AG08395 (cell line): ENCODE results near the gene PPDPF.

Experiments used
- DNase-seq: peaks from one replicate; pipeline ENCODE4 v3.0.0; 2012; ENCODE audit warnings: mixed read lengths, low spot score

The PPDPF gene

DNA sequence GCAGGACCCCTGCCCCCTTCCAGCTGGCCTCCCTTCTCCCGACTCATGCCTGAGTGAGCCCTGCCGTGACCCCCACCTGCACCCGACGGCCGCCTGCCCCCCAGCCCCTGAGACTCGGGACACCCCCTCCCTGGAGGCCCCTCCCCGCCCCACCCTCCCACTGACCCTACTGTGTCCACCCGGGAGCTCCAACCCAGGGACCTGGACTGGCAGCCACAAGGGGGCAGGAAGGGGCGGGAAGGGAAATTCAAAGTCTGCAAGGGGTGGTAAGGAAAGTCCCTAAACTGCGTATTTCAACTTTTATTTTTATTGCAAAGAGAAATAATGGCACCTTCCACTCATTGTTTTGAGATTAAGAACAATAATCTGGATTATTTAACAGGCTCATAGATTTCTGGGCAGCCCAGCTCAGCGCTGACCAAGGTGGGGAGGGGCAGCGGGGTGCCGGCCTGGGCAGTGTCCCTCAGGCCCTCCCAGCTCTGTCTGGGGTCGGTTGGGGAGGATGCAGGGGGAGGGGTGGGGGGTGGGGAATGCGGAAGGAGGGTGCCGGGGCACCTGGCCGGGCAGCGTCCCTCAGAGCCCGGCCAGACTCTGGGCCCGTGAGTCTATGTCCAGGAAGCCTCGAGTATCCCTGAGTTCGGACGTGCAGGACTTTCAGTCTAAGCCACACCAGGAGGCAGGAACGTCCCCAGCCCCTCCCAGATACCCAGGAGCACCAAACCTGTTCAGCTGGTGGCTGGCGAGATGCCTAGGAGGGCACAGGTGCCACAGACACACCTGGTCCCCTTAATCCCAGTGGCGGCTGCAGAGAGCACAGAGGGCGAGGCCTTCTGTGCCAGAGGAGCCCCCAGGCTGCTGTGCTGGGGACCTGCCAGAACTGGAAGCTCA is 17.9 kb downstream of the PPDPF start:
- no peak for DNase-seq

GRCh38 chr20:63539092-63539430 is 18.5 kb downstream of the PPDPF start:
- DNase-seq, result no peak

- no peak for DNase-seq
These were observed 19.1 kb downstream of the PPDPF start for GRCh38 chr20:63539441-63540370.

DNA sequence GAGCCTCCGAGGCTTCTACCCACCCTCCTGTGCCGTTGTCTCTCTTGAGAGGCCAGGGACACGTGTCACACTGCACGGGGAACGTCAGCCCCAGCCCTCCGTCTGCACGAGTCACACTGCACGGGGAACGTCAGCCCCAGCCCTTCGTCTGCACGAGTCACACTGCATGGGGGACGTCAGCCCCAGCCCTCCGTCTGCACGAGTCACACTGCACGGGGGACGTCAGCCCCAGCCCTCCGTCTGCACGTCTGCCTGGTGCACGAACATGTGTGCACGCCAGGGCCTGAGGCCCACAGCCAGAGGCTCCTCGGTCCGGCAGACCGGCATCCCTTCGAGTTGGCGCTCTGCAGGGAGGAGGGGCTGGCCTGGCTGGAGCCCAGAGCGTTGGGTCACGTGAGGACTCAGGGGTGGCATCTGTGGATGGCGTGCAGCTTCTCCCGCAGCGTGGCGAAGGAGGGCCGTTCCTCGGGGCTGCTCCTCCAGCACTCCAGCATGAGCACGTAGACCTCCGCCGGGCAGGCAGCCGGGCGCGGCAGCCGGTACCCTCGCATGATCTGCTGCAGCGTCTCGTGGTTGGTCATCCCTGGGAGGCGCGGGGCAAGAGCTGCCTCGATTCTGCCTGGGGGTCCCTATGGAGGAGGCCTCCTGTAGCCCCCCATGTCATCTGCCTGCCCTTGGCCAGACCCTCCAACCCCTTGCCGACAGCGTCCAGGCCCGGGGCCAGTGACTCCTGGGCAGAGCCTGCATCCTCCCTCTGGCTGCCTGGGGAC is 20.0 kb downstream of the PPDPF start:
- peak; percentile 65 for DNase-seq

DNA sequence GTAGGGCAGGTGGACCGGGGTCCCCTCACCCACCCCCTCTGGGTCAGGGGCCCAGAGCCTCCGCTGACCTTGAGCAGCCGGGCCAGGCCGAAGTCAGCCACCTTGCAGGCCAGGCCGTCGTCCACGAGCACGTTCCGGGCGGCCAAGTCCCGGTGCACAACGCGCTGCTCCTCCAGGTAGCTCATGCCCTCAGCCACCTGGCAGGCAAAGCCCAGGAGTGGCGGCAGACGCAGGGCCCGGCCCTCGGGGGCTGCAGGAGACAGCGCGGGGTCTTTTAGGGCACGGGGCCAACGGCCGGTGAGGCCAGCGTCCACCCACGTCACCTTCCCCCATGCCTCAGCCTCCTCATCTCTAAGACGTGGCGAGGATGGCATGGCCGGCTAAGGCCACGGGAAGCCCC is 20.8 kb downstream of the PPDPF start:
- DNase-seq, result no peak

DNA sequence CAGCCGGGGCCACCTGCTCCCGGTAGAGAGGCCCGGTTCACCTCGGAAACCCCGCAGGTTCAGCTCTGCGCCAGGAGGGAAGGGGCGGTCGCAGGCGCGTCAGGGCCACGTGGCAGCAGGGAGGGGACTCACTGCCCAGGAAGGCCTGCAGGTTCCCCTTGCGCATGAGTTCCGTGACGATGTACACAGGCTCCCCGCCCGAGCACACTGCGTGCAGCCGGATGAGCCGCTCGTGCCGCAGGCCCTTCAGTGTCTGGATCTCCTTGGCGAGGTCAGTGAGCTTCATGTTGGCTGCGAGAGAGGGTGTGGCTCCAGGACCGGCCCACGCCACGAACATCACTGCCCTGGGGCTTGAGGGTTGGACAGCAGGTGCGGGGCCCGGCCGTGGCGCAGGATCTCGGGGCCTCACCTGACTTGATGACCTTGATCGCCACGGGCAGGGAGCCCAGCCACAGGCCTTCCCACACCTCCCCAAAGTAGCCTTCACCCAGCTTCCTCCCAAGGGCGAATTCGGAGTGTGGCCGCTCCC is 21.5 kb downstream of the PPDPF start:
- DNase-seq, result no peak

DNA sequence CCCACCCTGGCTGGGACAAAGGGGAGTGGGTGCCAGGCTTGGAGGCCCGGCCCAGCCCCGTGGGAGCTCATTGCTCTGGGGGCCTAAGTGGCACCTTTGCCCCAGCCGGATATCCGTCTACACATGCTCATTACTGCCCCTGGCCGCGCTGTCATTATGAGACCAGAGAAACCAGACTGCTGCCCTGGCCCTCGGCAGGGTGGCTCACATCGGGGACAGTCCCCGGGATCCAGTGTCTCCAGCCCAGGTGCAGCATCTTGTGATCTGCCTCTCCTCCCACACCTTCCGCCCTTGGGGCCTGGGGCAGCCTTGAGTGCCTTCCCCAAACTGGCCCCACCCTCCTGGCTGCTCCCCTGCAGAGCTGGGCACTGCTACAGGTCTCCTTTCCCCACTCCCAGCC is 22.1 kb downstream of the PPDPF start:
- no peak for DNase-seq

DNA sequence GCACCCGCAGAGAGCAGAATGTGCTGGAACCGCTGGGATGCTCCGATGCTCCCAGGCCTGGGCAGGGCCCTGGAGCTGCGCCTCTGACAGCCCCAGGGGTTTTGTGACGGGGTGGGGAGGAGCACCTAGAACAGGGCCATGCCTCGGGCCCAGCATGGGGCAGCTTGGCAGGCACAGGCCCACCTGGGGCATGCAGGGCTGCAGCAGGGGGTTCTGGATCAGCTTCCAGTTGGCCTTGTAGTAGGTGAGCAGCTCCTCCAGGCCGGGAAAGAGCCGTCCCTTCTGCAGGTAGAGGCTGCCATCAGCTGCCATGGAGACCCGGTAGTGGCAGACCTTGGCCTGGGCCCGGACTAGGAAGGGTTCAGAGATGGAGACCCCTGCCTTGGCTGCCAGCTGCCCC is 22.6 kb downstream of the PPDPF start:
- no peak for DNase-seq

DNA sequence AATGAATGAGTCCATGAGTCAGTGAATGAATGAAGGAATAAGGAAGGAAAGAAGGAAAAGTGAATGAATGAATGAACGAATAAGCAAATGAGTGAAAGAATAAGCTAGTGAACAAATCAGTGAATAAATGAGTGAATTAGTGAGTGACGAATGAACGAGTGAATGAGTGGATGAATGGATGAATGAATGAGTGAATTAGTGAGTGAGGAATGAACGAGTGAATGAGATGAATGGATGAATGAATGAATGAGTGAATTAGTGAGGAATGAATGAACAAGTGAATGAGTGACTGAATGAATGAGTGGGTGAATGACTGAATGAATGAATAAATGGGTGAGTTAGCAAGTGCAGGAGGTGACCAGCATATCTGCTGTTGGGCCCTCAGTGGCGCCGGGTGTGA is 23.2 kb downstream of the PPDPF start:
- no peak for DNase-seq

DNA sequence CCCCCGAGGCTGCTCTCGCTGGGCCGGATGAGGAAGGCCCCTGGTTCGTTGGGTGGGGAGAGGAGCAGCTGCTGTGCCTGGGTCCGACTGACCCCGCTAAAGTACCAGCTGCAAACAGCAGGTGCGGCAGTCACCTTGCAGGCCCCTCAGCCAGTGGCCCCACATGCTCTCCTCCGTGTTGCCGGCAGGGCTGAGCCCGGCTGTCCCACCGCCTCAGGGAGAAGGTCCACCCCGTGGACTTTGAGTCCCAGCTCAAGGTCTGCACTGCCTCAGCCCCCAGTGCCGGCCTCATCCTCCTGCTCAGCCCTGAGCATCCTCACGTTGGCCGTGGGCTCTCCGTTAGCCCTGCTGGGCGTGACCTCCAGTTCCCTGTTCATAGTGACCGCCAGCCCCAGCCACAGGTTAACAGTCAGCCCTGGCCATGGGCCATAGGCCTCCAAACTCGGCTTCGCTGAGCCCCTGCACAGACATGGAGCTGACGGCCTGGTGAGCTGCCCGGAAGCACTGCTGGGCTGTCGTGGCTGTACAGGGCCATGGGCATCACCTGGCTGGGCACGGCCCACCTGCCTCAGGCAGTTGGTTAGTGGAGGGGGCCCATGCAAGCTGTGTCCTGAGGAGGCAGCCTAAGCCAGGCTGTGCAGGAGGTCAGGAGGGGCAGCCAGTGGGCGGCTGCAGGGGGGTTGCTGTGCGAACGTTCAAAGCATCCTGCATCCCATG is 23.8 kb downstream of the PPDPF start:
- no peak for DNase-seq

GRCh38 chr20:63544958-63545516 is 24.5 kb downstream of the PPDPF start:
- DNase-seq, result no peak

DNA sequence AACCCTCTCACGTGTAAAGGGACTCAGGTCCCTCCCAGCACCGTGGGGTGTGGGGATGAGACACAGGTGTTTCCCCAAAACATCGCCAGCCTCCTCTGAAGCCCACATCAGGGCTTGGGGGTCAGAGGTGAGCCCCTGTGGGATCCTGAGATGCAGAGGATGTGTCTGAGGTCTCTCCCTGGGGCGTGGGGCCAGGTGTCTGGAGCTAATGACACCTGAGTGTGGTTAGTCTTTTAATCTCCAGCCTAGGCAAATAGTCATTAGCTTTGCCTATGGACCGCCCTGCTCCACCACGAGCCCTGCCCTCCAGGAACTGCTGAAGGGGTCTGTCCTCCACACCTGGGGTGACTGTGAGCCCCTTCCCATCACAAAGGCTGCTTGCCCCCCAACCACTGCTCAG is 25.2 kb downstream of the PPDPF start:
- no peak for DNase-seq

DNA sequence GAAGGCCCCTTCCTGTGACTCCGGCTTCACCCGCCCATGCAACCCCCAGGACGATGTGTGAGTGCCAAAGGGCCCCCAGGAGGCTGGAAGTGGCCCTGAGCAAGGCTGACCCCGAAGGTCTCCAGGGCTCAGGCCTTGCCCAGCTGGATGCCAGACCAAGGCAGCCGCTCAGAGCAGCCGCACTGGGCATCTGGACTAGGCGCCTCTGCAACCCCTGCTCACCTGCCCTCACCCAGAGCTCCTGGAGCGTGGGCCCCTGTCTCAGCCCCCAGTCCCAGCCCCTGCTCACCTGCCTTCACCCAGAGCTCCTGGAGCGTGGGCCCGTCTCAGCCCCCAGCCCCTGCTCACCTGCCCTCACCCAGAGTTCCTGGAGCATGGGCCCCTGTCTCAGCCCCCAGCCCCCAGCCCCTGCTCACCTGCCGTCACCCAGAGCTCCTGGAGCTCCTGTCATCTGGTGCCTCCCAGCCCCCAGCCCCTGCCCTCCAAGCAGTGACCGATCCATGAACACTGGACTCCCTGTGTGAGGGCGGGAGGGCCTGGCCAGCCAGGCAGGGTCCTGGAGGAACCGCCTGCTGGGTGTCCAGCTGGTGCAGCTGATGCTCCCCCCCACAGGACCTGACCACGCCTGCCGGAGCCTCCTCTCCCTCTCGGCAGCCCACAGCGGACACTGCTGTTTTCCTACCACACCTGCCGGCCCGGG is 25.8 kb downstream of the PPDPF start:
- no peak for DNase-seq

DNA sequence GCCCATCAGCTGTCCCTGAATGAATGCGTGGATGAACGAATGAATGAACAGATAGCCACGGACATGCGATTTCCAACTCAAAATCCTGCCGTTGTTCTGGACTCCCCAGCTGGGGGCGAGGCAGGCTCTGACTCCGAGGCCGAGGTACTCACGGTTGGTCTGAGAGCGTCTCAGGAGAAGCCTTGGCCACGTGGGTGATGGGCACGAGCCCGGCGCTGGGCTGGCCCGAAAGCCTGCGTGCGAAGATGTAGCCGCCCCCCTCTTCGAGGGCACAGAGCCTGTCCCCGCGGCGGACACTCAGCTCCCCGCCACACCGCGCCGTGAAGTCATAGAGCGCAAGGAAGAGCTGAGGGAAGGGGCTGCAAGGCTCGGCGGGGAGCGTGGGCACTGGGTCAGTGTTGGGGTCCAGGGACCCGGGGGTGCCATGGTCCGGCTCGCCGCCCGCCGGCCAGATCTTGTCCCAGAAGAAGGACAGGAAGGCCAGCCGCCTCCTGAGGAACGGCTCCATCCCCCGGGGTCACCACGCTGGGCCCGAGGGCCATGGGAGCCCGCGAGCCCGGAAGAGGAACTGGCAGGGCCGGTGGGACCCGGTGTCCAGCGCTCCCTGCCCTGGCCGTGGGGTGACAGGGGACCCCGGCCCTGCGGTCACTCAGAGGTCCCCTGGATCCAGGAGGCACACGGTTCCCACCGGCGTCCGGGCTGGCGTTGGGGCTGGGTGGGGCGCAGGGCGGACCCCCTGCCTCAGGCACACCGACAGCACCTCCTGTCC is 26.6 kb downstream of the PPDPF start:
- DNase-seq, result no peak

DNA sequence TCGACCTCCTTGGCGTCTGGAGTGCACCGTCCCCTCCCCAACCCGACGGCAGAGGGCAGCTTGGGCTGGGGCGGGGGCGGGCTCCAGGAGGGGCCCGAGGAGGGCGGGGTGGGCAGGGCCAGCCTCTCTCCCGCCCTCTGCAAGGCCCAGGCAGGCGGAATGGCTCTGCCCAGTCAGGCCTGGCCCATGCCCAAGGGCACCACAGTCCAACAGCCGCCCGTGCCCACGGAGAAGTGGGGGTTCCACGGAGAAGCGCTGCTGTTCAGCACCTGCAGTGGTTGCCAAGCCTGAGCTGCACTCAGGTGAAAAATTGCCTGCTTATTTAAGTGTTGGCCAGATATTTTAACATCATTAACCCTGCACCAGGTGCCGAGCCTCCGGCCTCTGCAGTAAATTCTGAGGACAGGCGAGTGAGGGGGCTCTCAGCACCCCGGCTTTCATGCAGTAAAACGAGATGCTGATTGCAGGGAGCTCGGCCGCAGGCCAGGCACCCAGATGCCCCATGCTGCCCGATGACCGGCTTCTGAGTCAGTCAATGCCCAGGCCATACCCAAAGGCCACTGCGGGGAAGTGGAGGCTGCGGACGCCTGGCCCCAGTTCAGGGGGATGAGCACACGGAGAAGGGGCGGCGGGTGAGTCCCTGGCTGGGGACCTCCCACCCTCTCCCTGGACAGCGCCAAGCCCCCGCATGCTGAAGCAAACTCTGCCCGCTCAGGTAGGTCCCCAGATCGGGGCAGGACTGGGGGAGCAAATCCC is 27.3 kb downstream of the PPDPF start, which contains the start of gene SRMS:
Gene SRMS, minus strand, starts transcription at position 25 of the 756 bp plus-strand sequence. CDS start 286 bp downstream, outside the sequence.
- DNase-seq, result no peak

DNA sequence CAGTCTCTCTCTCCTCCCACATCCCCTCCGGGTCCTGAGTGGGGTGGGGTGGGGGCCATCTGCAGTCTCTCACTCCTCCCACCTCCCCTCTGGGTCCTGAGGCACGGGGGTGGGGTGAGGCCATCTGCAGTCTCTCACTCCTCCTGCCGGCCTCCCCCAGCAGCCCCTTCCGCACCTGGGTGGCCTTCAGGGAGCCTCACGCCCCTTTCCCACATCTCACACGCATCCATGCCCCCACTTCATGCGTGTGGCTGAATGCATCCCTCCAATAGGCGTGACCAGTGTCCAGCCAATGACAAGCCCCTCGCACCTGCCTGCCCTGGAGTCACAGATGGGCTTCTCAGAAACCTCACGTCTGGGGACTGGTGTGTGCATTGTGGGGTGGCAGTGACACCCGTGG is 28.0 kb downstream of the PPDPF start:
- DNase-seq, result no peak

DNA sequence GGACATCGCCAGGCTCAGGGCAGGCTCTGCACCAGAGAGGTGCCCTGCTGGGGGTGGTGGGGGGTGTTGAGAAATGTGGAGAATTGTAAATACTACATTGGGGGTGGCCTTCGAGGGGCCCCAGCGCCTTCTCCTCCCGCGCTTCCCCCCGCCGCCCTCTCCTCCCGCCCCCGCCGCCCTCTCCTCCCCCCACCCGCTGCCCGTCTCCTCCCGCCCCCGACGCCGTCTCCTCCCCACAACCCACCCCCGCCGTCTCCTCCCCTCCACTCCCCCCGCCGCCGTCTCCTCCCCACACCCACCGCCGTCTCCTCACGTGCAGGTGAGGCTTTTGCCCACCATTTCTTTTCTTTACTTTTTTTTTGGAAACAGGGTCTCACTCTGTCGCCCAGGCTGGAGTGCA is 28.5 kb downstream of the PPDPF start:
- no peak for DNase-seq

- DNase-seq, result no peak
These were observed 29.2 kb downstream of the PPDPF start for GRCh38 chr20:63549679-63550282.
